Astrocyte (in vitro differentiated cells and primary cell): ENCODE data around the gene TMEM161B. TPM values are rescaled to one million over a fixed set of nuclear protein-coding genes. Genes with fewer than 3 reads are reported as not detected.

Experiments
- DNase-seq: peaks from one replicate; pipeline ENCODE4 v3.0.0-alpha.2; 2010; ENCODE audit warnings: low read depth
- FAIRE-seq: peaks from 2 replicates; lab custom pipeline; 2011; peaks lifted over from hg19 to GRCh38; lab: Jason Lieb, UNC
- H2AFZ ChIP-seq: 2 replicates; pipeline ENCODE4 v1.6.0; 2012; ENCODE audit warnings: low read depth, low read length, inconsistent platforms
- H3K27ac ChIP-seq: 2 replicates; pipeline ENCODE4 v1.5.1; 2011; ENCODE audit warnings: low read depth, low read length, inconsistent platforms
- H3K27me3 ChIP-seq: 2 replicates; pipeline ENCODE4 v1.6.0; 2011; ENCODE audit warnings: low read length, inconsistent platforms; ENCODE audit not compliant: insufficient read depth
- H3K36me3 ChIP-seq: 2 replicates; pipeline ENCODE4 v1.5.1; 2011; ENCODE audit warnings: low read length, inconsistent platforms; ENCODE audit not compliant: insufficient read depth
- H3K4me1 ChIP-seq: 2 replicates; pipeline ENCODE4 v1.5.1; 2011; ENCODE audit warnings: low read length, inconsistent platforms; ENCODE audit not compliant: insufficient read depth
- H3K4me2 ChIP-seq: 2 replicates; pipeline ENCODE4 v1.6.0; 2012; ENCODE audit warnings: low read length, inconsistent platforms
- H3K4me3 ChIP-seq: 2 replicates; pipeline ENCODE4 v1.5.1; 2011; ENCODE audit warnings: low read depth, mild to moderate bottlenecking, low read length, inconsistent platforms; ENCODE audit not compliant: insufficient read depth
- H3K79me2 ChIP-seq: 2 replicates; pipeline ENCODE4 v1.6.0; 2012; ENCODE audit warnings: mild to moderate bottlenecking, low read length, inconsistent platforms; ENCODE audit not compliant: insufficient read depth
- H3K9ac ChIP-seq: 2 replicates; pipeline ENCODE4 v1.6.0; 2012; ENCODE audit warnings: mild to moderate bottlenecking, low read length, inconsistent platforms
- H3K9me3 ChIP-seq: 2 replicates; pipeline ENCODE4 v1.5.1; 2012; ENCODE audit warnings: low read depth, mild to moderate bottlenecking, low read length, inconsistent platforms; ENCODE audit not compliant: insufficient read depth
- H4K20me1 ChIP-seq: 2 replicates; pipeline ENCODE4 v1.6.0; 2012; ENCODE audit warnings: low read length, inconsistent platforms; ENCODE audit not compliant: insufficient read depth
- H3K27ac Mint-ChIP-seq: one replicate; pipeline ENCODE4 v1.8.0; 2021; ENCODE audit warnings: mild to moderate bottlenecking, mixed read lengths; ENCODE audit not compliant: unreplicated experiment
- H3K27me3 Mint-ChIP-seq: one replicate; pipeline ENCODE4 v1.8.0; 2021; ENCODE audit warnings: low read depth, mixed read lengths; ENCODE audit not compliant: unreplicated experiment
- H3K36me3 Mint-ChIP-seq: one replicate; pipeline ENCODE4 v1.8.0; 2021; ENCODE audit warnings: low read depth, mixed read lengths; ENCODE audit not compliant: unreplicated experiment
- H3K4me1 Mint-ChIP-seq: one replicate; pipeline ENCODE4 v1.8.0; 2021; ENCODE audit warnings: low read depth, mixed read lengths; ENCODE audit not compliant: unreplicated experiment
- H3K4me3 Mint-ChIP-seq: one replicate; pipeline ENCODE4 v1.8.0; 2021; ENCODE audit warnings: mild to moderate bottlenecking, moderate library complexity, mixed read lengths; ENCODE audit not compliant: unreplicated experiment
- H3K9me3 Mint-ChIP-seq: one replicate; pipeline ENCODE4 v1.8.0; 2021; ENCODE audit warnings: mild to moderate bottlenecking, mixed read lengths; ENCODE audit not compliant: unreplicated experiment
- CTCF ChIP-seq: IDR thresholded peaks from 2 replicates; pipeline ENCODE4 v1.5.1; 2011; ENCODE audit warnings: low read depth, mild to moderate bottlenecking, inconsistent platforms, low read length, moderate library complexity; ENCODE audit not compliant: insufficient read depth
- EZH2 ChIP-seq: IDR thresholded peaks from 2 replicates; pipeline ENCODE4 v1.6.1; 2012; ENCODE audit warnings: mild to moderate bottlenecking, low read length, inconsistent platforms; ENCODE audit not compliant: insufficient read depth
- total RNA-seq: library from RNA; stranded (reverse); gene quantifications from 2 replicates; pipeline ENCODE4 v1.2.1, GENCODE V29; 2021

The TMEM161B gene
- total RNA-seq, 1 donor from 2014 or later, result 10.8 TPM

- no peaks in the 10 kb centered on the region for H3K27me3 ChIP-seq
- H3K79me2 ChIP-seq, result peaks cover 96% of the 10 kb centered on the region
- no peak overlapping the region for H3K4me3 Mint-ChIP-seq
- no peaks in the 10 kb centered on the region for H3K36me3 ChIP-seq
- no peak overlapping the region for H3K4me3 ChIP-seq
- H4K20me1 ChIP-seq, result peaks cover 45% of the 10 kb centered on the region
- no peaks in the 10 kb centered on the region for H3K27me3 Mint-ChIP-seq
- TF ChIP-seq CTCF, result no peak
- TF ChIP-seq EZH2, result no peak
- H3K36me3 Mint-ChIP-seq, result no peaks in the 10 kb centered on the region
- H3K9me3 Mint-ChIP-seq, result no peaks in the 10 kb centered on the region
- peaks cover 14% of the 10 kb centered on the region for H3K4me1 Mint-ChIP-seq
- no peaks in the 10 kb centered on the region for H3K9me3 ChIP-seq
- DNase-seq, result no peak
- H3K27ac Mint-ChIP-seq, result no peak overlapping the region
- no peak overlapping the region for H3K4me2 ChIP-seq
- no peak overlapping the region for H3K9ac ChIP-seq
- H3K4me1 ChIP-seq, result peaks cover 4% of the 10 kb centered on the region
- no peak for FAIRE-seq
- H3K27ac ChIP-seq, result no peak overlapping the region
- H2AFZ ChIP-seq, result no peak overlapping the region
These were observed 18.6 kb downstream of the TMEM161B start for GRCh38 chr5:88250010-88250409.

- no peak overlapping the region for H3K4me2 ChIP-seq
- H3K4me3 Mint-ChIP-seq, result no peak overlapping the region
- no peaks in the 10 kb centered on the region for H3K27me3 ChIP-seq
- no peaks in the 10 kb centered on the region for H3K9me3 Mint-ChIP-seq
- no peaks in the 10 kb centered on the region for H3K9me3 ChIP-seq
- no peak overlapping the region for H3K4me3 ChIP-seq
- H3K27ac Mint-ChIP-seq, result no peak overlapping the region
- no peak overlapping the region for H3K27ac ChIP-seq
- H2AFZ ChIP-seq, result no peak overlapping the region
- peaks cover 43% of the 10 kb centered on the region for H4K20me1 ChIP-seq
- peaks cover 11% of the 10 kb centered on the region for H3K4me1 ChIP-seq
- H3K79me2 ChIP-seq, result peaks cover 96% of the 10 kb centered on the region
- H3K4me1 Mint-ChIP-seq, result peaks cover 17% of the 10 kb centered on the region
- H3K9ac ChIP-seq, result no peak overlapping the region
- no peaks in the 10 kb centered on the region for H3K36me3 Mint-ChIP-seq
- peak; percentile 23 for FAIRE-seq
- no peaks in the 10 kb centered on the region for H3K36me3 ChIP-seq
- DNase-seq, result no peak
- TF ChIP-seq EZH2 (no peak), CTCF (no peak)
- H3K27me3 Mint-ChIP-seq, result no peaks in the 10 kb centered on the region
These were observed 19.7 kb downstream of the TMEM161B start for GRCh38 chr5:88248743-88249540.

- H3K27me3 ChIP-seq, result no peaks in the 10 kb centered on the region
- peaks cover 17% of the 10 kb centered on the region for H3K4me1 Mint-ChIP-seq
- H3K9me3 ChIP-seq, result no peaks in the 10 kb centered on the region
- no peak for TF ChIP-seq CTCF
- no peak for TF ChIP-seq EZH2
- no peaks in the 10 kb centered on the region for H3K27me3 Mint-ChIP-seq
- peaks cover 51% of the 10 kb centered on the region for H4K20me1 ChIP-seq
- peaks cover 11% of the 10 kb centered on the region for H3K4me1 ChIP-seq
- FAIRE-seq (no peak), DNase-seq (no peak)
- H3K27ac ChIP-seq, result no peak overlapping the region
- H3K9me3 Mint-ChIP-seq, result no peaks in the 10 kb centered on the region
- no peak overlapping the region for H3K27ac Mint-ChIP-seq
- no peaks in the 10 kb centered on the region for H3K36me3 Mint-ChIP-seq
- H3K4me3 Mint-ChIP-seq, result no peak overlapping the region
- no peak overlapping the region for H3K9ac ChIP-seq
- H3K36me3 ChIP-seq, result no peaks in the 10 kb centered on the region
- peaks cover 99% of the 10 kb centered on the region for H3K79me2 ChIP-seq
- no peak overlapping the region for H3K4me3 ChIP-seq
- no peak overlapping the region for H2AFZ ChIP-seq
- H3K4me2 ChIP-seq, result no peak overlapping the region
These were observed 20.6 kb downstream of the TMEM161B start for GRCh38 chr5:88248094-88248493.
